ENCODE measurements around the gene SERP2. TPM values are rescaled to one million over a fixed set of nuclear protein-coding genes. Genes with fewer than 3 reads are reported as not detected.
A peak's percentile ranks its signal among the peaks of the same experiment; 100 is the strongest.

Gene SERP2
- total and polyA plus RNA-seq, 9 of the 15 experiments (the other 6 are each of a cell fraction or from before 2014, with no cell fraction given) = 0.13 TPM; not detected in 8

DNA sequence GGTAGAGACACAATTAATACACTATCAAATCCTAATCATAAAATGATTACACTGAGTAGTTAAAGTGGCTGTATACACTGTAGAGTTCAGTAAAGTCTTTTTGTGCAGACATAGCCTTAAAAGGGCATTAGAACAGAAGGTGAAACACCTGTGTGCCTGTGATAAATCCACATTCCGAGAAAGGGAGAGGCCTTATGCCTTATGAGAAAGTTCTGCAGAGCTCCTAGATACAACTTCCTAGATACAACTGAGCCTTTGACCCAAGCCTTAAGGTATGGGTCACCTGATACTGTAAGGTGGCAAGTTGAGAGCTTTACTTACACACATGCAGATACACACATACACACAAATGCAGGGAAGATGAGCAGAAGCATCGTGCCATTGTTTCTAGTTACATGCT, 6.3 kb downstream of the SERP2 start:
- DNase-seq (ENCODE audit: extremely low read depth in 1 of 4, low spot score in 3 of 4) (no peak), FAIRE-seq (no peak), ATAC-seq (no peak)
- 40% methylated on average over 2 of the region's 2 CpGs for WGBS (ENCODE audit: insufficient coverage, low coverage, missing lambda C conversion rate)
- POLR2A ChIA-PET = no interaction called here
- Histone ChIP-seq H3K4me1 (replicated peaks in 1 of 2; ENCODE audit: control insufficient read depth in 2 of 2, insufficient read depth in 2 of 2, low read length in 2 of 2) (peaks cover 9 to 11% of the 10 kb centered on the region in 2 experiments; a peak in 3 of 5 replicates), H4K20me1 (replicated peaks; ENCODE audit: control insufficient read depth, insufficient read depth, low read length) (no peaks in the 10 kb centered on the region), H3K27ac (ENCODE audit: extremely low read depth, low read depth, low read length) (no peak overlapping the region), H3K9me3 (replicated peaks; ENCODE audit: control insufficient read depth, insufficient read depth, low read depth, low read length) (no peaks in the 10 kb centered on the region), H3K9me1 (ENCODE audit: control insufficient read depth, insufficient read depth, low read length) (no peaks in the 10 kb centered on the region), H3K36me3 (ENCODE audit: control insufficient read depth, insufficient read depth, low read length) (no peaks in the 10 kb centered on the region), H2AFZ (ENCODE audit: low read depth, low read length) (no peak overlapping the region), H3K9ac (ENCODE audit: insufficient read depth in 1 of 2, low read depth in 2 of 2, low read length in 2 of 2) (no peak overlapping the region), H3K27me3 (ENCODE audit: control insufficient read depth in 2 of 2, insufficient read depth in 2 of 2, low read length in 2 of 2) (no peaks in the 10 kb centered on the region), H3K4me3 (no peak overlapping the region), H3K4me2 (ENCODE audit: insufficient read depth, low read length) (no peak overlapping the region), H3K79me2 (ENCODE audit: control insufficient read depth, insufficient read depth, low read length) (no peaks in the 10 kb centered on the region)
- intact Hi-C loops (cut with micrococcal nuclease) = no loop called here
- BruUV-seq (replicated peaks) = no TSS peak
- TF ChIP-seq CBFA2T3 (IDR thresholded peaks at IDR 0.05) (peak; percentile 9; the same call in 1 of the 2 replicates), DDX20 (tag; IDR thresholded peaks at IDR 0.05; ENCODE audit: low read depth) (no peak), SMAD3 (CRISPR knock-in tag; conservative IDR thresholded peaks at IDR 0.05) (no peak), RHOXF2B (CRISPR knock-in tag; conservative IDR thresholded peaks at IDR 0.05) (no peak), KAT7 (CRISPR knock-in tag; IDR thresholded peaks at IDR 0.05; ENCODE audit: borderline replicate concordance) (no peak), MCM5 (IDR thresholded peaks at IDR 0.05; ENCODE audit: low read depth) (no peak), DMBX1 (CRISPR knock-in tag; IDR thresholded peaks at IDR 0.05; ENCODE audit: borderline replicate concordance) (no peak), SRF (CRISPR knock-in tag; IDR thresholded peaks at IDR 0.05) (peak in 1 of 2 experiments; percentile 85; a peak in 1 of 4 replicates)
- TF ChIP-seq, protein P1, sequence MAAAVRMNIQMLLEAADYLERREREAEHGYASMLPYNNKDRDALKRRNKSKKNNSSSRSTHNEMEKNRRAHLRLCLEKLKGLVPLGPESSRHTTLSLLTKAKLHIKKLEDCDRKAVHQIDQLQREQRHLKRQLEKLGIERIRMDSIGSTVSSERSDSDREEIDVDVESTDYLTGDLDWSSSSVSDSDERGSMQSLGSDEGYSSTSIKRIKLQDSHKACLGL (CRISPR knock-in tag; IDR thresholded peaks at IDR 0.05; ENCODE audit: borderline replicate concordance, poor library complexity, severe bottlenecking) = no peak
- TF ChIP-seq, protein P2, sequence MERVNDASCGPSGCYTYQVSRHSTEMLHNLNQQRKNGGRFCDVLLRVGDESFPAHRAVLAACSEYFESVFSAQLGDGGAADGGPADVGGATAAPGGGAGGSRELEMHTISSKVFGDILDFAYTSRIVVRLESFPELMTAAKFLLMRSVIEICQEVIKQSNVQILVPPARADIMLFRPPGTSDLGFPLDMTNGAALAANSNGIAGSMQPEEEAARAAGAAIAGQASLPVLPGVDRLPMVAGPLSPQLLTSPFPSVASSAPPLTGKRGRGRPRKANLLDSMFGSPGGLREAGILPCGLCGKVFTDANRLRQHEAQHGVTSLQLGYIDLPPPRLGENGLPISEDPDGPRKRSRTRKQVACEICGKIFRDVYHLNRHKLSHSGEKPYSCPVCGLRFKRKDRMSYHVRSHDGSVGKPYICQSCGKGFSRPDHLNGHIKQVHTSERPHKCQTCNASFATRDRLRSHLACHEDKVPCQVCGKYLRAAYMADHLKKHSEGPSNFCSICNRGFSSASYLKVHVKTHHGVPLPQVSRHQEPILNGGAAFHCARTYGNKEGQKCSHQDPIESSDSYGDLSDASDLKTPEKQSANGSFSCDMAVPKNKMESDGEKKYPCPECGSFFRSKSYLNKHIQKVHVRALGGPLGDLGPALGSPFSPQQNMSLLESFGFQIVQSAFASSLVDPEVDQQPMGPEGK (CRISPR knock-in tag; IDR thresholded peaks at IDR 0.05; ENCODE audit: borderline replicate concordance) = no peak
- in situ Hi-C loops (cut with MboI) = no loop called here
- CTCF ChIA-PET (ENCODE audit: low intra/inter-chr PET ratio) = no interaction called here

Data from K562 (cell line).